KMS-11 (cell line): ENCODE measurements around the gene ULK4.

Experiments
- H2AFZ ChIP-seq: fragments of 200-600 bp; sonication (generic); 2 replicates; pipeline ENCODE4 v1.6.1; 2016; ENCODE audit warnings: antibody characterized with exemption, mixed run types, low read depth
- H3K27ac ChIP-seq: fragments of 200-600 bp; sonication (generic); 2 replicates; pipeline ENCODE4 v1.6.1; 2016; ENCODE audit warnings: mild to moderate bottlenecking, mixed run types
- H3K27me3 ChIP-seq: fragments of 200-600 bp; sonication (generic); 2 replicates; pipeline ENCODE4 v1.6.1; 2017; ENCODE audit warnings: mild to moderate bottlenecking, low read depth, mixed run types, moderate library complexity; ENCODE audit not compliant: insufficient read depth
- H3K36me3 ChIP-seq: fragments of 200-600 bp; sonication (generic); 2 replicates; pipeline ENCODE4 v1.6.1; 2017; ENCODE audit warnings: mild to moderate bottlenecking, mixed run types; ENCODE audit not compliant: insufficient read depth
- H3K4me1 ChIP-seq: fragments of 200-600 bp; sonication (generic); 2 replicates; pipeline ENCODE4 v1.6.1; 2016; ENCODE audit warnings: mild to moderate bottlenecking, low read depth, mixed run types; ENCODE audit not compliant: poor library complexity, severe bottlenecking
- H3K4me2 ChIP-seq: fragments of 200-600 bp; sonication (generic); 2 replicates; pipeline ENCODE4 v1.7.0; 2016; ENCODE audit warnings: mild to moderate bottlenecking, mixed run types
- H3K4me3 ChIP-seq: fragments of 200-600 bp; sonication (generic); IDR thresholded peaks from 2 replicates; pipeline ENCODE4 v1.6.1; 2017; ENCODE audit warnings: low read depth, low read length, mixed read lengths; ENCODE audit not compliant: insufficient read depth
- H3K79me2 ChIP-seq: fragments of 200-600 bp; sonication (generic); 2 replicates; pipeline ENCODE4 v1.6.1; 2016; ENCODE audit warnings: low read depth, mixed run types; ENCODE audit not compliant: insufficient read depth
- H3K9ac ChIP-seq: fragments of 200-600 bp; sonication (generic); 2 replicates; pipeline ENCODE4 v1.6.1; 2016; ENCODE audit warnings: mild to moderate bottlenecking, mixed run types
- H4K20me1 ChIP-seq: fragments of 200-600 bp; sonication (generic); 2 replicates; pipeline ENCODE4 v1.6.1; 2016; ENCODE audit warnings: mild to moderate bottlenecking, mixed run types; ENCODE audit not compliant: insufficient read depth
- CTCF ChIP-seq: fragments of 200-600 bp; sonication (generic); conservative IDR thresholded peaks from 2 replicates; pipeline ENCODE4 v1.6.1; 2017; ENCODE audit warnings: low read depth, mild to moderate bottlenecking, antibody characterized with exemption, low read length, moderate library complexity, mixed read lengths

Gene ULK4

GRCh38 chr3:41222501-41222900 is 739.4 kb downstream of the ULK4 start:
- Histone ChIP-seq H3K27ac (no peak overlapping the region), H3K36me3 (0 out of 2 replicates have a peak, but pooled peaks cover 3% of the 10 kb centered on the region), H2AFZ (no peak overlapping the region), H3K4me3 (no peak overlapping the region), H3K4me1 (peaks cover 4% of the 10 kb centered on the region), H4K20me1 (peaks cover 5% of the 10 kb centered on the region; the same call in 1 of the 2 replicates), H3K9ac (no peak overlapping the region), H3K79me2 (peaks cover 48% of the 10 kb centered on the region), H3K4me2 (no peak overlapping the region), H3K27me3 (no peaks in the 10 kb centered on the region)
- no peak for TF ChIP-seq CTCF

- Histone ChIP-seq H3K27me3 (no peaks in the 10 kb centered on the region), H3K79me2 (peaks cover 53% of the 10 kb centered on the region), H3K9ac (no peak overlapping the region), H3K27ac (no peak overlapping the region), H2AFZ (no peak overlapping the region), H3K4me1 (peaks cover 4% of the 10 kb centered on the region), H3K4me2 (no peak overlapping the region), H4K20me1 (peaks cover 5% of the 10 kb centered on the region; the same call in 1 of the 2 replicates), H3K36me3 (0 out of 2 replicates have a peak, but pooled peaks cover 3% of the 10 kb centered on the region), H3K4me3 (no peak overlapping the region)
- TF ChIP-seq CTCF = no peak
These were observed 739.9 kb downstream of the ULK4 start for GRCh38 chr3:41222012-41222411.

- Histone ChIP-seq H3K79me2 (peaks cover 62% of the 10 kb centered on the region), H3K4me3 (no peak overlapping the region), H3K4me1 (peaks cover 5% of the 10 kb centered on the region), H3K27me3 (no peaks in the 10 kb centered on the region), H3K4me2 (no peak overlapping the region), H3K36me3 (0 out of 2 replicates have a peak, but pooled peaks cover 3% of the 10 kb centered on the region), H3K27ac (no peak overlapping the region), H2AFZ (no peak overlapping the region), H4K20me1 (peaks cover 12% of the 10 kb centered on the region; the same call in 1 of the 2 replicates), H3K9ac (no peak overlapping the region)
- no peak for TF ChIP-seq CTCF
These were observed 740.8 kb downstream of the ULK4 start for GRCh38 chr3:41220906-41221677.

- Histone ChIP-seq H3K4me1 (peaks cover 8% of the 10 kb centered on the region), H3K4me3 (no peak overlapping the region), H3K27ac (no peak overlapping the region), H3K4me2 (no peak overlapping the region), H2AFZ (no peak overlapping the region), H3K27me3 (no peaks in the 10 kb centered on the region), H3K36me3 (no peaks in the 10 kb centered on the region), H3K9ac (no peak overlapping the region), H4K20me1 (peaks cover 15% of the 10 kb centered on the region; the same call in 1 of the 2 replicates), H3K79me2 (peaks cover 78% of the 10 kb centered on the region)
- TF ChIP-seq CTCF = no peak
These were observed 742.5 kb downstream of the ULK4 start for GRCh38 chr3:41219424-41219823.
